Astrocyte of the hippocampus (primary cell): Measurements from ENCODE around the gene NTS.
A peak's percentile ranks its signal among the peaks of the same experiment; 100 is the strongest.

Source experiments
- DNase-seq: peaks from one replicate; pipeline ENCODE4 v3.0.0; 2011; ENCODE audit warnings: low read depth, low spot score

Gene NTS, protein sequence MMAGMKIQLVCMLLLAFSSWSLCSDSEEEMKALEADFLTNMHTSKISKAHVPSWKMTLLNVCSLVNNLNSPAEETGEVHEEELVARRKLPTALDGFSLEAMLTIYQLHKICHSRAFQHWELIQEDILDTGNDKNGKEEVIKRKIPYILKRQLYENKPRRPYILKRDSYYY

GRCh38 chr12:85874031-85874461 lies at the start of gene NTS:
Gene NTS, plus strand, starts transcription at chr12:85874295. Its CDS starts 109 bp downstream, at chr12:85874404.
- DNase-seq: peak; percentile 4

DNA sequence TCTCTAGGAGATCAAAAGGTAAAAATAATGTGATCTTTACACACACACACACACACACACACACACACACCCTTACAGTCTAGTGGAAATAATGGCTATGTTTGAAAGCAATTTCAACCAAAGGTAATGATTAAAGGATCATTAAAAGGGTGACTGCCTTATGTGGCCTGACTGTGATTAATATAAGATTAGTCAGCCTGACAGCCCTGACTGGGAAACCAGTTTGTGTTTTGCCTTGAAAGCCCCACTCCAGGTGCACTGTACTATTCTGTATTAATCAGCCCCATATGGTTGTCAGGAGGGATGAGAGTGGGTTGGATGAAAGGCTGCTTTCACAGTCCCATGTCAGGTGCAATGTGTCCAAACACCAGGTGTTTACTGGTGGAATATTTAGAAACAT lies 48.3 kb upstream of the NTS start:
- peak; percentile 21 for DNase-seq

- peak; percentile 11 for DNase-seq
These were observed 45.5 kb upstream of the NTS start for GRCh38 chr12:85828576-85828975.

- peak; percentile 12 for DNase-seq
These were observed 44.7 kb upstream of the NTS start for GRCh38 chr12:85829391-85829790.

GRCh38 chr12:85831327-85831990 lies 42.6 kb upstream of the NTS start:
- no peak for DNase-seq

DNA sequence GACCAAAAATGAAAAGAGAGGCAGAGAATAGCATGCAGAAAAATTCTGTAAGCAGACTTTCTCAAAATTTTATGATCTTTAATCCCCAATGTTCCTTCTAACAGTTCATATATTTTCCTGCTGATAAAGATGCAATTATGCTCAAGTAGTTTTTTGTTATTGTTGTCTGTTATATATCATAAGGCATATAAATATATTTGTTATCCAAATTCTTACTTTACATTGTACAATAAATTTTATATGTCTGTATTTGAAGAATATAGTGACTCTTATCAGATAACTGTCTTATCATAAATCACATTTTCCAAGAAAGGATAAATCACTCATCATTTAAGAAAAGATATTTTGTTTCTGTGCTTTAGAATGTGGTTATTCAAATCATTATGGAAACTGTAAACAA lies 40.5 kb upstream of the NTS start:
- no peak for DNase-seq

GRCh38 chr12:85834378-85834777 lies 39.7 kb upstream of the NTS start:
- DNase-seq: peak; percentile 12

DNA sequence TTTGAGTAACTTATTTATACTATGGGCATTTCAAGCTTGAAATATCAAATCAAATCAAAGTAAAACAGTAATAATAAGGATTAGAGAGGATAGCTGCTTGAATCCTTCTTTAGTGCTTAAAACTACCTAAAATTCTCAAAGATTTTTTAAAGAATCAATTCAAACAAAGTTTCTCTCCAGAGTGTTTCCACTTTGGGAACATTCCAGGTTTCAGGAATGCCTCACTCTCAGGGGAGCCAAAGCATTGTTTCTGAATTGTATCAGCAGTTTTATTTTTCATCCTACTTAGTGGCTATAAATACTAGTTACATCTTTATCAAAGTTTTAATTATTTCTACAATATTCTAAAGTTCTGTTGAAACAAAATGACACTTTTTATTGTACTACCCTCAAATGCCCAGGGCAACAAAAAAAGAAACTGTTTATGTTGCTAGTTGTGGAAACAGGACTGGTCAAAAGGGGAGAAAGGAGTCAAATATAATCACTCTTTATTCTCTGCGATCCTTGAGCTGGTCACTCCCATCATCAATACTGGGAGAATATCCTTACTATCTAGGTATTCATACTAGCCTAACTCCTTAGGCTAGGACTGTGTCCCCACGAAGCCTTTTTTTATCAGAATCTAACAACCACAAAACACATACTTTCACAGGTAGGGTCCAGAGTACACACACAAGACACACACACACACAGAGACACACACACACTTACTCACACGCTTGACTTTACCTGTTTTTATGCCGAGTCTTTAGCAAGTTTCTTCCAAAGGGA lies 38.5 kb upstream of the NTS start:
- DNase-seq: peak; percentile 57

- DNase-seq: peak; percentile 94
These were observed 37.7 kb upstream of the NTS start, which contains the start of gene RASSF9 for GRCh38 chr12:85836197-85837090. Gene RASSF9, minus strand, starts transcription at chr12:85836409. Its CDS starts 208 bp downstream, at chr12:85836201.

GRCh38 chr12:85843606-85844310 lies 30.3 kb upstream of the NTS start:
- no peak for DNase-seq

DNA sequence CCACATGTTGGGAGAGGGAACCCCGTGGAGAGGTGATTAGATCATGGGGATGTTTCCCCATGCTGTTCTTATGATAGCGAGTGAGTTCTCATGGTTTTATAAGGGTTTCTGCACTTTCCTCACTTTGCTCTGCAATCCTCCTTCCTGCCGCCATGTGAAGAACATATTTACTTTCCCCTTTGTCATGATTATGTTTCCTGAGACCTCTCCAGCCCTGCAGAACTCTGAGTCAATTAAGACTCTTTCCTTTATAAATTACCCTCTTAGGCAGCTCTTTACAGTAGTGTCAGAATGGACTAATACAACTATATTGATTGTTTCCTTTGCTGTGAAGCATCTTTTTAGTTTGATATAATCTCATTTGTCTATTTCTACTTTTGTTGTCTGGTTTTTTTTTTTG lies 24.8 kb upstream of the NTS start:
- no peak for DNase-seq

- DNase-seq: no peak
These were observed 18.8 kb upstream of the NTS start for GRCh38 chr12:85855305-85855704.

GRCh38 chr12:85856966-85857365 lies 17.1 kb upstream of the NTS start:
- DNase-seq: no peak

GRCh38 chr12:85865890-85866289 lies 8.2 kb upstream of the NTS start:
- DNase-seq: peak; percentile 10

GRCh38 chr12:85866986-85867776 lies 6.9 kb upstream of the NTS start:
- DNase-seq: peak; percentile 73

DNA sequence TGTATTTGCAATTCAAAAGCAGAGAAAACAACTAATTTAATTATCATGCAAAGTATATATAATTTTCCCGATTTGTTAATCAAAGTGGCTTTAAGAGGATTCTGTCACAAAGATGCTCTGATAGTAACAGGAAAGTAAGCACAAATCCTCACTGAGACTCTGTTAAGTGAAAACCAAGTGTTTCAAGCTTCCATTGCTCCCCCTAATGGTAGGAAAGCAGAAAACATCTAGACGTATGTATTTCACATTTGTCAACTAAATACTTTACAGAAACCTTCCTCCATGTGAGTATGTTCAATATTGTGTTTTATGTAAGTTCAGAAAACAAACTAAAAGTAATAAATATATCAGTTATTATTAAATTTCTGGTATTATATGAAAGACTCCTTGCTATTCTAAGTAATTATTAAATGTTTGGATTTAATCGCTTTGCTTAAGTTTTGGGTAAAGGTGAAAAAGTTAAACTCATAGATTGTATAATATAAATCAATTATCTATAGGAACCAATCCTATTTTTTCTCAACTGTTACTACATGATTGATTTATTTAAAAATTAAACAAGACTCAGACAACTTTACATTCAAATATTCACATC lies 1.5 kb upstream of the NTS start:
- DNase-seq: peak; percentile 72

DNA sequence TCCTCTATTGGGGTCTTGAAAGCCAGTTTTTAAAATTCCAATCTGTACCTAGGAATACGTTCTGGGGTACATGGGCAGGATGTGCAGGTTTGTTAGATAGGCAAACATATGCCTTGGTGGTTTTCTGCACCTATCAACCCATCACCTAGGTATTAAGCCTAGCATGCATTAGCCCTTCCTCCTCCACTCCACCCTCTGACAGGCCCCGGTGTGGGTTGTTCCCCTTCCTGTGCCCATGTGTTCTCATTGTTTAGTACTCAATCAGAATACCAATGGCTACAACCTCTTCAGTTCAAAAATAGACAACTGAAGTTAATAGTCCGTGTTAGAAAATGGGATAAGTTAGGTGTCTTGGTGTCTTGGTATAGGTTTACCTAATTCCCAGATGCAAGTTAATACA lies 3.4 kb downstream of the NTS start:
- DNase-seq: no peak

DNA sequence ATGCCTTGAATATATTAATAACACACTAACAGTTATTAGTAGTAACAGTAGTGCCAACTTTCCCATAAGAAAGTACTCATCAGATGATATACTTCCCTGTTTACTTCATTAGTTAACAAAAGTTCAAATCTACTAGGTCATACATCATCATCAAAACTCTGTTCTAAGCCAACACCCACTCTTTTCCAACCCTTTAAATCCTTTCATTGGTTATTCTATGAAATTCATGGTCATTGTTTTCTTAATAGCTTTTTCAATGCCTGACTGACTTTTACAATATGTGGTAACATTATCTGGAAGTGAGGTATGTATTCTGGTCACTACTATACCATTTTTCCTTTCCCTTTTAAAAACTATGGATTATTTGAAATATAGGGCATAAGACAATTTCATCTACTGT lies 9.7 kb downstream of the NTS start:
- no peak for DNase-seq

- DNase-seq: no peak
These were observed 20.6 kb downstream of the NTS start for GRCh38 chr12:85894653-85895052.
